Measurements from ENCODE around the gene CFAP47. TPM values are rescaled to one million over a fixed set of nuclear protein-coding genes. Genes with fewer than 3 reads are reported as not detected.

The CFAP47 gene
- total RNA-seq, 4 donors from 2014 or later = 0.09 TPM; not detected in 3

DNA sequence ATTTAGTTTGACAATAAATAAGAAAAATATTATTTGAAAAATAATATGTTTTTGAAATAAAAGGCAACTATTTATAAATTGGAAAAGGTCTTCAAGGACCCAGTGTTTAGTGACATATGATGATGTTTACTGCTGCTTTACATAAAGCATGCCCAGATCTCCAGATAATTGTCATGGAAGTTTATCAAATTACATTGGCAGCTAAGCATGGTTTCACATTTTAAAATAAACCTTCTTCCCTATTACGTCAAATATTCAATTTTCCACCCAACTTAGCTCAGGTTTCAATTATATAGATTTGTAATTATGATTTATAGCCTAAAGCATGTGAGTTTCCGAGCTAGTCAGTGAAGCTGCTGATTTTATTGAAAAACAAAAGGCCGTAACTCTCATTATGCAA is 417.2 kb downstream of the CFAP47 start:
- TF ChIP-seq CTCF (IDR thresholded peaks at IDR 0.05) = no peak
- ATAC-seq (ENCODE audit: low FRiP score) (no peak), DNase-seq (ENCODE audit: low spot score) (no peak)

DNA sequence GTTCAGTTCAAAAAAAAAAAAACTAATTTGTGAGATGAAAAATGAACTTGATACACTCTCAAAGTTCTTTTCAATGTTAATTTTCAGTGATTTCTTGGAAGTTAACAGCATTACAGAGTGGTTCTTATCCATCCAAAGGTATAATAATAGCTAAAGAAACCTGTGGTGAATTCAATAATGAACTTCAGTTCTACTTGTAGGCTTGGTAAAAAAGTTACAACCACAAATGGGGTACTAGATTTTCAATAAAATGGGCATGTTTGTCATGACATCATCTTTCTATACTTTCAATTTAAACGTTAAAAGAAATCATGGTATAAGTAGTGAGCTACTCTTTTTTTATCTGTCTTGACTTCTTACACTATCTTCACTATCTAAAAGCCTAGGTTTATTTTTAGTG is 424.8 kb downstream of the CFAP47 start:
- ATAC-seq (ENCODE audit: low FRiP score) (no peak), DNase-seq (ENCODE audit: low spot score) (no peak)
- TF ChIP-seq CTCF (IDR thresholded peaks at IDR 0.05) = no peak

DNA sequence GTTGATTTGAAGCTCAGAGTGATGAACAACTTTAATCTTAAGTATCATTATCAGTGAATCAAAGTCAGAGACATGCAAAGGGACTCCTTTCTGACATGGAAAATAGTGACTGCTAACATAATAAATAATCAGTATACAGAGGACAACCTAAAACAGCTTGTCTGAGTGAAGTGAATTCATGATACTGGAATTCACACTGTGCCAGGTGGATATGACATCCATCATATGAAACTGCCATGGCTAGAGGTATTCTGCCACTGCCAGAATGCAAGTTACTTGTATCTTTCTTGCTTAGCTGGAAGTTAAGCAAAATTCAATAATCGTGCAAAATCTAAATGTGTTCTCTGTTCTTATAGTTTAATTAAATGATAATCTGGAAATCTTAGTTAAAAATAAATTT is 429.0 kb downstream of the CFAP47 start:
- no peak for ATAC-seq (ENCODE audit: low FRiP score)
- no peak for TF ChIP-seq CTCF (IDR thresholded peaks at IDR 0.05)
- DNase-seq (ENCODE audit: low spot score) = no peak

GRCh38 chrX:36357855-36358254 is 438.3 kb downstream of the CFAP47 start:
- no peak for ATAC-seq (ENCODE audit: low FRiP score)
- no peak for TF ChIP-seq CTCF (IDR thresholded peaks at IDR 0.05)
- DNase-seq (ENCODE audit: low spot score) = no peak

- no peak for ATAC-seq (ENCODE audit: low FRiP score)
- TF ChIP-seq CTCF (IDR thresholded peaks at IDR 0.05) = no peak
Observed at GRCh38 chrX:36364262-36364661, 444.7 kb downstream of the CFAP47 start.

GRCh38 chrX:36383495-36383894 is 464.0 kb downstream of the CFAP47 start:
- ATAC-seq (ENCODE audit: low FRiP score) = no peak
- no peak for DNase-seq (ENCODE audit: low spot score)
- no peak for TF ChIP-seq CTCF (IDR thresholded peaks at IDR 0.05)

More at GRCh38 chrX:36364262-36364661, 444.7 kb downstream of the CFAP47 start:
- DNase-seq (ENCODE audit: low spot score) = no peak

GRCh38 chrX:36388901-36389300 is 469.4 kb downstream of the CFAP47 start:
- DNase-seq (ENCODE audit: low spot score) (no peak), ATAC-seq (ENCODE audit: low FRiP score) (no peak)
- TF ChIP-seq CTCF (IDR thresholded peaks at IDR 0.05) = no peak
